HEK293 (cell line): Measurements from ENCODE around the gene ALPK3.

Experiments
- PATZ1 ChIP-seq: fragments of 450-650 bp; formaldehyde crosslinking; IDR thresholded peaks from 2 replicates; pipeline ENCODE4 v1.5.1; 2016; ENCODE audit warnings: missing biosample characterization, missing genetic modification characterization
- REST ChIP-seq: fragments of 450-650 bp; formaldehyde crosslinking; IDR thresholded peaks from 2 replicates; pipeline ENCODE4 v1.5.1; 2016; ENCODE audit warnings: missing biosample characterization, missing genetic modification characterization
- ZIC2 ChIP-seq: fragments of 450-650 bp; formaldehyde crosslinking; IDR thresholded peaks from 2 replicates; pipeline ENCODE4 v1.5.1; 2016; ENCODE audit warnings: missing biosample characterization, missing genetic modification characterization
- ZNF148 ChIP-seq: fragments of 450-650 bp; formaldehyde crosslinking; IDR thresholded peaks from 2 replicates; pipeline ENCODE4 v1.5.0; 2017; ENCODE audit warnings: missing biosample characterization, missing genetic modification characterization, borderline replicate concordance
- ZNF175 ChIP-seq: fragments of 450-650 bp; formaldehyde crosslinking; IDR thresholded peaks from 2 replicates; pipeline ENCODE4 v1.5.1; 2016; ENCODE audit warnings: missing biosample characterization, missing genetic modification characterization
- ZNF202 ChIP-seq: fragments of 450-650 bp; formaldehyde crosslinking; IDR thresholded peaks from 2 replicates; pipeline ENCODE4 v1.5.1; 2016; ENCODE audit warnings: missing biosample characterization, missing genetic modification characterization, borderline replicate concordance
- ZNF473 ChIP-seq: fragments of 450-650 bp; formaldehyde crosslinking; IDR thresholded peaks from 2 replicates; pipeline ENCODE4 v1.5.1; 2017; ENCODE audit warnings: missing biosample characterization, missing genetic modification characterization
- ZNF513 ChIP-seq: fragments of 450-650 bp; IDR thresholded peaks from 2 replicates; pipeline ENCODE4 v1.5.1; 2018; ENCODE audit warnings: missing biosample characterization, missing genetic modification characterization
- ZNF76 ChIP-seq: fragments of 450-650 bp; formaldehyde crosslinking; IDR thresholded peaks from 2 replicates; pipeline ENCODE4; 2016; ENCODE audit warnings: low read depth, missing biosample characterization, missing genetic modification characterization, borderline replicate concordance
- ZNF792 ChIP-seq: fragments of 450-650 bp; formaldehyde crosslinking; IDR thresholded peaks from 2 replicates; pipeline ENCODE4 v1.5.1; 2016; ENCODE audit warnings: missing biosample characterization, missing genetic modification characterization
- ZSCAN30 ChIP-seq: fragments of 450-650 bp; IDR thresholded peaks from 2 replicates; pipeline ENCODE4 v1.5.1; 2018; ENCODE audit warnings: missing biosample characterization, mild to moderate bottlenecking, missing genetic modification characterization, moderate library complexity
- ZXDB ChIP-seq: fragments of 450-650 bp; formaldehyde crosslinking; IDR thresholded peaks from 2 replicates; pipeline ENCODE4 v1.5.1; 2016; ENCODE audit warnings: missing biosample characterization, missing genetic modification characterization
- TF ChIP-seq, protein P1 (sequence below): fragments of 450-650 bp; formaldehyde crosslinking; IDR thresholded peaks from 2 replicates; pipeline ENCODE4 v1.5.1; 2016; ENCODE audit warnings: missing biosample characterization, missing genetic modification characterization

DNA sequence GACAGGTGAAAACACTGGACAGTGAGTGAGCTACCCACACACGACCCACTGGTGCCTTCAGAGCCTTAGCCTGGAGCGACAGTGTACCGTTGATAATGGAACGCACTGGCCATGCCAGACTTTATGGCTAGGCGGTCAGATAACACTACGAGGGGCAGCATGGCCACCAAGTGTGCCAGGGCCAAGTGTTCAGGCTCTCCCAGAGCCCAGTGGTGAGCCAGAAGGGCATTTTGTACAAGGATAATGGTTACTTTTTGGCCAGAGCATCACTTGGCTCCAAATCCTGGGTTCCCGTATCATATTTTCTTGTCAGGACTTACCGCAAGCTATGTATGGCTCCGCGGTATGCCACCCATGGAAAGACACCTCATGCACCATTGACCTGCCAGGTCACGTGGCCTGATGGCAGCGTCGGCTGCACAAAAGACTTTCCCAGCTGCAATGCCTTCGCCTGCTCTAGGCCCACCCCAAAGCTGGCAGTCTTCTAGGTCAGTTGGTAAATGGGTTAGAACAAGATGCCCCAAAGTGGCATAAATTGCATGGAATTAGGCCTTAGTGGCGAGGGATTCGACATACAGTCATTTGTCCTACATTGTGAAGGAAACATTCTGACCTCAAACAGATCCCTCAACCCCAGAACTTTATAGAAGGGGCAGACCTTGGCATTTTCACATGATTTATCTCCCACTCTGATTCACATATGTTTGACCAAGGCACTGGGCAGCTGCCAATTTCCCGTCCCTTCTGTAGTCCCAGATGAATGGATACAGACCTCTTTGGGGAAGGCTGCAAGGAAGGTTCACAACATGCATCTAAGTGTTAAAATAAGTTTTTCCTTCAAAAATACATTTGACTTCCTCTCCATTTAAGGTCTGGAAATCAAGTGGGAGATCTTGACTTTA is 55.1 kb downstream of the ALPK3 start:
- TF ChIP-seq, protein P1, sequence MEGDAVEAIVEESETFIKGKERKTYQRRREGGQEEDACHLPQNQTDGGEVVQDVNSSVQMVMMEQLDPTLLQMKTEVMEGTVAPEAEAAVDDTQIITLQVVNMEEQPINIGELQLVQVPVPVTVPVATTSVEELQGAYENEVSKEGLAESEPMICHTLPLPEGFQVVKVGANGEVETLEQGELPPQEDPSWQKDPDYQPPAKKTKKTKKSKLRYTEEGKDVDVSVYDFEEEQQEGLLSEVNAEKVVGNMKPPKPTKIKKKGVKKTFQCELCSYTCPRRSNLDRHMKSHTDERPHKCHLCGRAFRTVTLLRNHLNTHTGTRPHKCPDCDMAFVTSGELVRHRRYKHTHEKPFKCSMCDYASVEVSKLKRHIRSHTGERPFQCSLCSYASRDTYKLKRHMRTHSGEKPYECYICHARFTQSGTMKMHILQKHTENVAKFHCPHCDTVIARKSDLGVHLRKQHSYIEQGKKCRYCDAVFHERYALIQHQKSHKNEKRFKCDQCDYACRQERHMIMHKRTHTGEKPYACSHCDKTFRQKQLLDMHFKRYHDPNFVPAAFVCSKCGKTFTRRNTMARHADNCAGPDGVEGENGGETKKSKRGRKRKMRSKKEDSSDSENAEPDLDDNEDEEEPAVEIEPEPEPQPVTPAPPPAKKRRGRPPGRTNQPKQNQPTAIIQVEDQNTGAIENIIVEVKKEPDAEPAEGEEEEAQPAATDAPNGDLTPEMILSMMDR = no peak
- TF ChIP-seq ZNF76 (tag by site-specific recombination) (no peak), PATZ1 (tag by site-specific recombination) (no peak), ZNF473 (tag by site-specific recombination) (no peak), REST (tag by site-specific recombination) (no peak), ZIC2 (tag by site-specific recombination) (no peak), ZNF148 (tag by site-specific recombination) (no peak), ZXDB (no peak), ZNF175 (tag by site-specific recombination) (no peak), ZNF792 (tag by site-specific recombination) (no peak), ZNF513 (tag by site-specific recombination) (no peak), ZNF202 (no peak), ZSCAN30 (tag by site-specific recombination) (no peak)
